Stimulated activated CD8-positive, alpha-beta memory T cell treated with anti-CD3 and anti-CD28 coated beads, Interleukin-4, amount 100 ng/mL, for 1 hour (primary cell): ENCODE data around the gene PCDHB7.
"Not testable (repeated sequence)": the region's sequence is repeated elsewhere in the genome, so short reads cannot be mapped to it uniquely, and the experiment has no call there.

Experiments used
- DNase-seq, 2 donors: peaks; one replicate each; pipeline ENCODE4 v3.0.0-alpha.2; 2020; ENCODE audit warnings: low read depth in 2 of 2, low spot score in 1 of 2

PCDHB7 gene

GRCh38 chr5:141223112-141223783 lies 50.8 kb downstream of the PCDHB7 start, which contains the start of gene PCDHB14:
PCDHB14 (plus strand) TSS chr5:141223343; CDS start chr5:141223506, 163 bp downstream.
- DNase-seq, result no peak

DNA sequence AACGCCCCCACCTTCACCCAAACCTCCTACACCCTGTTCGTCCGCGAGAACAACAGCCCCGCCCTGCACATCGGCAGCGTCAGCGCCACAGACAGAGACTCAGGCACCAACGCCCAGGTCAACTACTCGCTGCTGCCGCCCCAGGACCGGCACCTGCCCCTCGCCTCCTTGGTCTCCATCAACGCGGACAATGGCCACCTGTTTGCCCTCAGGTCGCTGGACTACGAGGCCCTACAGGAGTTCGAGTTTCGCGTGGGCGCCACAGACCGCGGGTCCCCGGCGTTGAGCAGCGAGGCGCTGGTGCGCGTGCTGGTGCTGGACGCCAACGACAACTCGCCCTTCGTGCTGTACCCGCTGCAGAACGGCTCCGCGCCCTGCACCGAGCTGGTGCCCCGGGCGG lies 52.4 kb downstream of the PCDHB7 start:
- DNase-seq, result not testable (repeated sequence)

GRCh38 chr5:141225421-141225820 lies 53.0 kb downstream of the PCDHB7 start:
- not testable (repeated sequence) for DNase-seq
